HEK293 (cell line): ENCODE results near the gene LEMD1.
A peak's percentile ranks its signal among the peaks of the same experiment; 100 is the strongest.

Experiments
- CTCF ChIA-PET: fragments of 350-600 bp; formaldehyde crosslinking; extraction: SDS; loops from one replicate; lab custom pipeline; 2021; ENCODE audit warnings: antibody characterized with exemption; lab: Yijun Ruan, JAX
- POLR2A ChIA-PET: fragments of 300-600 bp; formaldehyde crosslinking; extraction: SDS; loops from one replicate; lab custom pipeline; 2020; ENCODE audit warnings: antibody characterized with exemption, inconsistent platforms; lab: Yijun Ruan, JAX
- H3K27ac ChIP-seq: fragments of 200-500 bp; sonication (Bioruptor generic); 2 replicates; pipeline ENCODE4 v1.5.1; 2014; ENCODE audit warnings: low read depth, low read length, control low read depth, inconsistent platforms; ENCODE audit errors: extremely low read depth
- H3K36me3 ChIP-seq, 2 experiments: fragments of 200-500 bp in 1 of 2; sonication (Bioruptor generic) in 1 of 2; 1 replicate in 1 of 2; 2 replicates in 1 of 2; pipeline ENCODE4 v1.5.1; 2014 to 2017; ENCODE audit warnings: inconsistent platforms in 2 of 2, low read length in 2 of 2; ENCODE audit not compliant: control insufficient read depth in 2 of 2, insufficient read depth in 1 of 2
- H3K4me1 ChIP-seq: fragments of 200-500 bp; sonication (Bioruptor generic); 2 replicates; pipeline ENCODE4 v1.5.1; 2014; ENCODE audit warnings: mild to moderate bottlenecking, low read length, inconsistent platforms; ENCODE audit not compliant: control insufficient read depth, insufficient read depth
- H3K4me3 ChIP-seq: 2 replicates; pipeline ENCODE4 v1.5.1; 2011; ENCODE audit warnings: low read depth, mild to moderate bottlenecking, control low read depth, low read length, moderate library complexity
- H3K9me3 ChIP-seq: fragments of 200-500 bp; sonication (Bioruptor generic); 2 replicates; pipeline ENCODE4 v1.5.1; 2014; ENCODE audit warnings: low read depth, low read length, inconsistent platforms; ENCODE audit not compliant: control insufficient read depth, insufficient read depth
- EGR2 ChIP-seq: fragments of 450-650 bp; formaldehyde crosslinking; IDR thresholded peaks from 2 replicates; pipeline ENCODE4 v1.5.1; 2016; ENCODE audit warnings: low read depth, missing biosample characterization, missing genetic modification characterization
- GLIS1 ChIP-seq: fragments of 450-650 bp; formaldehyde crosslinking; IDR thresholded peaks from 2 replicates; pipeline ENCODE4 v1.5.1; 2016; ENCODE audit warnings: missing biosample characterization, missing genetic modification characterization
- KLF10 ChIP-seq: fragments of 450-650 bp; IDR thresholded peaks from 2 replicates; pipeline ENCODE4 v1.5.1; 2018; ENCODE audit warnings: missing biosample characterization, mild to moderate bottlenecking, missing genetic modification characterization
- OSR2 ChIP-seq: fragments of 450-650 bp; formaldehyde crosslinking; IDR thresholded peaks from 2 replicates; pipeline ENCODE4 v1.5.1; 2016; ENCODE audit warnings: missing biosample characterization, missing genetic modification characterization
- SP7 ChIP-seq: fragments of 450-650 bp; formaldehyde crosslinking; IDR thresholded peaks from 2 replicates; pipeline ENCODE4 v1.5.1; 2016; ENCODE audit warnings: missing biosample characterization, missing genetic modification characterization
- ZFHX2 ChIP-seq: fragments of 450-650 bp; formaldehyde crosslinking; conservative IDR thresholded peaks from 2 replicates; pipeline ENCODE4 v1.5.1; 2016; ENCODE audit warnings: missing biosample characterization, missing genetic modification characterization
- ZNF248 ChIP-seq: fragments of 450-650 bp; formaldehyde crosslinking; IDR thresholded peaks from 2 replicates; pipeline ENCODE4 v1.5.1; 2017; ENCODE audit warnings: missing biosample characterization, missing genetic modification characterization
- ZNF362 ChIP-seq: fragments of 450-650 bp; formaldehyde crosslinking; IDR thresholded peaks from 2 replicates; pipeline ENCODE4 v1.5.1; 2016; ENCODE audit warnings: missing biosample characterization, missing genetic modification characterization
- ZNF391 ChIP-seq: fragments of 450-650 bp; formaldehyde crosslinking; IDR thresholded peaks from 2 replicates; pipeline ENCODE4 v1.5.1; 2016; ENCODE audit warnings: low read depth, missing biosample characterization, missing genetic modification characterization, borderline replicate concordance
- ZNF473 ChIP-seq: fragments of 450-650 bp; formaldehyde crosslinking; IDR thresholded peaks from 2 replicates; pipeline ENCODE4 v1.5.1; 2017; ENCODE audit warnings: missing biosample characterization, missing genetic modification characterization
- ZNF488 ChIP-seq: fragments of 450-650 bp; formaldehyde crosslinking; IDR thresholded peaks from 2 replicates; pipeline ENCODE4 v1.5.1; 2016; ENCODE audit warnings: missing biosample characterization, missing genetic modification characterization
- ZNF544 ChIP-seq: fragments of 450-650 bp; formaldehyde crosslinking; IDR thresholded peaks from 2 replicates; pipeline ENCODE4 v1.5.0; 2017; ENCODE audit warnings: missing biosample characterization, missing genetic modification characterization
- ZNF558 ChIP-seq: fragments of 450-650 bp; formaldehyde crosslinking; IDR thresholded peaks from 2 replicates; pipeline ENCODE4 v1.5.1; 2016; ENCODE audit warnings: missing biosample characterization, missing genetic modification characterization
- ZNF585B ChIP-seq: fragments of 450-650 bp; formaldehyde crosslinking; IDR thresholded peaks from 2 replicates; pipeline ENCODE4 v1.5.1; 2016; ENCODE audit warnings: missing biosample characterization, missing genetic modification characterization
- ZNF660 ChIP-seq: fragments of 450-650 bp; IDR thresholded peaks from 2 replicates; pipeline ENCODE4 v1.5.1; 2018; ENCODE audit warnings: missing biosample characterization, mild to moderate bottlenecking, missing genetic modification characterization
- ZNF830 ChIP-seq: fragments of 450-650 bp; IDR thresholded peaks from 2 replicates; pipeline ENCODE4 v1.5.0; 2018; ENCODE audit warnings: missing biosample characterization, missing genetic modification characterization, low read depth, mild to moderate bottlenecking, moderate library complexity
- TF ChIP-seq, protein P1 (sequence below): fragments of 450-650 bp; formaldehyde crosslinking; IDR thresholded peaks from 2 replicates; pipeline ENCODE4 v1.5.1; 2017; ENCODE audit warnings: missing biosample characterization, missing genetic modification characterization
- TF ChIP-seq, protein P2 (sequence below): fragments of 450-650 bp; formaldehyde crosslinking; IDR thresholded peaks from 2 replicates; pipeline ENCODE4 v1.5.1; 2016; ENCODE audit warnings: missing biosample characterization, missing genetic modification characterization
- TF ChIP-seq, protein P3 (sequence below): fragments of 450-650 bp; formaldehyde crosslinking; IDR thresholded peaks from 2 replicates; pipeline ENCODE4 v1.5.1; 2016; ENCODE audit warnings: missing biosample characterization, missing genetic modification characterization

The LEMD1 gene

DNA sequence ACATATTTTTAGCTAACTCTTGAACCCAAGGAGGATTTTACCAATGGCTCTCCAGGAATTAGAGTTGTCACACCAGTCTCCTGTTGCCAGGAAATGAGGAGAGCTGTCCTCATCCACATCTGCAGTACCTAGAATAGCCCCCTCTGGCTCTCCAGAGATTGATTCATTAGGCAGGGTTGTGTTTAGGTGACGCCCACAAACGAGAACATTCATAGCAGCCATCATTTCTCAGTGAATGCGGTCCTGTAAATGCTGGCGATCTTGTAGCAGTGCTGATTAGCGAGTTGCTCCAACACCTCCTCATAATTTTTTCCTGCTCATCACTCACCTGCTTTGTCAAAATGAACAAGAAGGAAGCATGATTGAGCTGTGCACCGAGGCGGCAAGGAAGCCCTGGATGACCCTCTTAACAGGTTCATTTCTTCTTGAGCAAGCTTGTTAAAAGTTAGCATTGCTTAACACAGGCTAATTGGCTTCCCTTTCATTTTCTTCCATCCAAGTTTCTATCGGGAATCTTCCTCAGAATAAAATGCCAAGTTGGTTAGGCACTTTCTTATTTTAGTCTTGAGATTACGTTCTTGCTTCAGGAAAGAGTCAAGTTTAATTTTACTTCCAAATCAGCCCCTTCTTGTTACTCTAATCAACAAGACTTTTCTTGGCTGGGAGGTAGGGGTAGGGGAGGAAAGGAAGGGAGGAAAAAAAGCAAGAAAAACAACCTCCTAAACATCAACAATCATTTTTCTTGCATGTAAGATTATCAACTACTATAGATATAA is 48.6 kb downstream of the LEMD1 start (continued):
- TF ChIP-seq ZNF362 (tag by site-specific recombination) (peak; percentile 82; the same call in 1 of the 2 replicates), ZNF248 (tag by site-specific recombination) (no peak), SP7 (tag by site-specific recombination) (peak; percentile 8; the same call in 1 of the 2 replicates), ZNF473 (tag by site-specific recombination) (no peak), OSR2 (tag by site-specific recombination) (0 out of 2 replicates have a peak, but pooled peaks have one; percentile 9), ZNF558 (tag by site-specific recombination) (no peak), ZNF488 (tag by site-specific recombination) (no peak), EGR2 (tag by site-specific recombination) (0 out of 2 replicates have a peak, but pooled peaks have one; percentile 25), ZNF544 (tag by site-specific recombination) (no peak)
- TF ChIP-seq, protein P1, sequence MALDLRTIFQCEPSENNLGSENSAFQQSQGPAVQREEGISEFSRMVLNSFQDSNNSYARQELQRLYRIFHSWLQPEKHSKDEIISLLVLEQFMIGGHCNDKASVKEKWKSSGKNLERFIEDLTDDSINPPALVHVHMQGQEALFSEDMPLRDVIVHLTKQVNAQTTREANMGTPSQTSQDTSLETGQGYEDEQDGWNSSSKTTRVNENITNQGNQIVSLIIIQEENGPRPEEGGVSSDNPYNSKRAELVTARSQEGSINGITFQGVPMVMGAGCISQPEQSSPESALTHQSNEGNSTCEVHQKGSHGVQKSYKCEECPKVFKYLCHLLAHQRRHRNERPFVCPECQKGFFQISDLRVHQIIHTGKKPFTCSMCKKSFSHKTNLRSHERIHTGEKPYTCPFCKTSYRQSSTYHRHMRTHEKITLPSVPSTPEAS (tag by site-specific recombination), result no peak

DNA sequence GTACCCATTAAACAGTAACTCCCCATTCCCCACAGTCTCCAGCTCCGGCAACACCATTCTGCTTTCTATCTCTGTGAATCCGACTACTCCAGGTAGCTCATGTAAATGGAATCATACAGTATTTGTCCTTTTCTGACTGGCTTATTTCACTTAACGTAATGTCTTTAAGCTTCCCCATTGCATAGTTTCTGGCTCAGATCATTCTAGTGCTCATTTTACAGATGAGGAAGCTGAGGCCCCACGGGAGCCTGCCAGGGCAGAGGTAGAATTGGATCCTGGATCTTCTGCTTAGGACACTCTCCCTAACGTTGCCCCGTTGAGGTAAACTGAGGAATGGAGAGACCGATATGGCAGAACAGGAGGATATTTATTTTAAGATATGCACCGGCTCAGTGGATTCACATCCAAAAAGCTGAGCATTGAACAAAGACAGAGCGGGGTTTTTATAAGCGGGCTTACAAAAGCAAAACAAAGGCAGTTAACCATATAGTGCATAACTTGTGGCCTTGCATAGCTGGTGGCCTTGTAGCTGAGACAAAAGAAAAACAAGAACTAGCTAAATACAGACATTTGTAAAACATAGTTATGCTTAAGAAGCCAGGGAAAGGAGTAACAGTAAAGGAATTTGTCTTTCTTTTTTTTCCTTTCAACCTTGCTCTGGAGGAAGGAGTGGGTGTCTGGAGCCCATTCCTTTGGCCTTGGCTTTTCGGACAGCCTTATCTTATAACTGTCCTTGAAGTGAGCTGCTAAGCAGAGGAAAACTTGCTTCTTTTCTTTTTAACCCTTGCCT is 49.8 kb downstream of the LEMD1 start:
- H3K27ac ChIP-seq, result no peak overlapping the region
- ChIA-PET CTCF (interaction anchor here (0.6 to 2.5 kb wide), 6 partner anchors 18 to 610 kb away, joined by 3 to 12 read pairs (median 6); no protein-coding TSS in a partner anchor), POLR2A (no interaction called here)
- TF ChIP-seq ZNF830 (tag by site-specific recombination) (no peak), ZFHX2 (tag by site-specific recombination) (0 out of 2 replicates have a peak, but pooled peaks have one; percentile 12)
- TF ChIP-seq, protein P2, sequence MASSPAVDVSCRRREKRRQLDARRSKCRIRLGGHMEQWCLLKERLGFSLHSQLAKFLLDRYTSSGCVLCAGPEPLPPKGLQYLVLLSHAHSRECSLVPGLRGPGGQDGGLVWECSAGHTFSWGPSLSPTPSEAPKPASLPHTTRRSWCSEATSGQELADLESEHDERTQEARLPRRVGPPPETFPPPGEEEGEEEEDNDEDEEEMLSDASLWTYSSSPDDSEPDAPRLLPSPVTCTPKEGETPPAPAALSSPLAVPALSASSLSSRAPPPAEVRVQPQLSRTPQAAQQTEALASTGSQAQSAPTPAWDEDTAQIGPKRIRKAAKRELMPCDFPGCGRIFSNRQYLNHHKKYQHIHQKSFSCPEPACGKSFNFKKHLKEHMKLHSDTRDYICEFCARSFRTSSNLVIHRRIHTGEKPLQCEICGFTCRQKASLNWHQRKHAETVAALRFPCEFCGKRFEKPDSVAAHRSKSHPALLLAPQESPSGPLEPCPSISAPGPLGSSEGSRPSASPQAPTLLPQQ, result no peak
- peaks cover 35% of the 10 kb centered on the region for H3K4me1 ChIP-seq
- no peak overlapping the region for H3K4me3 ChIP-seq
- no peaks in the 10 kb centered on the region for H3K9me3 ChIP-seq
- H3K36me3 ChIP-seq, result no peaks in the 10 kb centered on the region

DNA sequence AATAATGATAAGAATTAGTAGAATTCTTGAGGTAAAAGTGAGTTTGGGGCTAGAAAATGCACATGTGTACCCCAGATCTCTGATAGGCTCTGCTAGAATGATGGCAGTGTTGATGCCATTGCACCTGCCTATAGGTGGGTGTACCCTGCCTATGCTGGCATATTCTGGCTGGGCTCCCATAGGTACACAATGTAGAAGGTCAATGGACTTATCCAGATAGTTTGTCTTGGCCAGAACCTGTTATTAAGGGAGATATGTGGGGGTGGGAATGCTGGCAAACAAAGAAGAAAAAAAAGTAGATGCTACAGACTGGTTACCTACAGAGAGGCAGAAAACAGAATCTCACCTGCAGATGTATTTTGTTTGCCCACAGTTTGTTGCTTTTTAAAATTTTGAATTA is 51.1 kb downstream of the LEMD1 start:
- Histone ChIP-seq H3K4me3 (no peak overlapping the region), H3K4me1 (peaks cover 26% of the 10 kb centered on the region), H3K36me3 (no peaks in the 10 kb centered on the region), H3K9me3 (no peaks in the 10 kb centered on the region), H3K27ac (no peak overlapping the region)
- CTCF ChIA-PET, result interaction anchor here (0.6 to 1.4 kb wide), 4 partner anchors 17 to 341 kb away, joined by 3 to 6 read pairs (median 3); no protein-coding TSS in a partner anchor
- TF ChIP-seq ZNF391 (no peak), KLF10 (tag by site-specific recombination) (no peak), ZNF660 (tag by site-specific recombination) (no peak), ZNF585B (tag by site-specific recombination) (no peak), GLIS1 (no peak)
- TF ChIP-seq, protein P3, sequence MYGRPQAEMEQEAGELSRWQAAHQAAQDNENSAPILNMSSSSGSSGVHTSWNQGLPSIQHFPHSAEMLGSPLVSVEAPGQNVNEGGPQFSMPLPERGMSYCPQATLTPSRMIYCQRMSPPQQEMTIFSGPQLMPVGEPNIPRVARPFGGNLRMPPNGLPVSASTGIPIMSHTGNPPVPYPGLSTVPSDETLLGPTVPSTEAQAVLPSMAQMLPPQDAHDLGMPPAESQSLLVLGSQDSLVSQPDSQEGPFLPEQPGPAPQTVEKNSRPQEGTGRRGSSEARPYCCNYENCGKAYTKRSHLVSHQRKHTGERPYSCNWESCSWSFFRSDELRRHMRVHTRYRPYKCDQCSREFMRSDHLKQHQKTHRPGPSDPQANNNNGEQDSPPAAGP (tag by site-specific recombination), result no peak
- POLR2A ChIA-PET, result no interaction called here
